ENCODE measurements around the gene XG. TPM values are rescaled to one million over a fixed set of nuclear protein-coding genes. Genes with fewer than 3 reads are reported as not detected.
"Not testable (repeated sequence)": the region's sequence is repeated elsewhere in the genome, so short reads cannot be mapped to it uniquely, and the experiment has no call there.

The XG gene
- total and polyA plus RNA-seq, 5 donors from 2014 or later, result not detected

DNA sequence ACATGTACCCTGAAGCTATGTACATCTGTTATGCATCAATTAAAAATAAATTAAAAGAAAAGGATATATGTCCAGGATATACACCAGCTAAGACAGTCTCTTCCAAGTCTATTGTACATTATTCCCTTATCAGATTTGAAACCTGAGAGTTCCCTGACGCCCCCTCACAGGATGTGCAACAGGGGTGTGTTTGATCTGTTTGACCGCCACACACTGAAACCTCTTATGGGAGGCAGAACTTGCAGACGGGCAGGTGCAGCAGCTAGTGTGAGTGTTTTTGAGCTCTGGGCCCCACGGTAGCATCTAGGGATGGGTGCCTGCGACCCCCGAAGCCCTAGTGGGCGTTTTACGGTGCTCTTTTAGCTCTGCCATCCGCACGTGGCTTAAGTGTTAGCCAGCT is 4.7 kb downstream of the XG start:
- ATAC-seq (ENCODE audit: low read depth in 2 of 2) (no peak), DNase-seq (no peak)
- no peak overlapping the region for H3K27ac ChIP-seq (ENCODE audit: insufficient read depth, low read length, poor library complexity, severe bottlenecking)
- H3K36me3 Mint-ChIP-seq, result no peaks in the 10 kb centered on the region
- peaks cover 0 to 5% (median 0%) of the 10 kb centered on the region in 4 donors for H3K4me1 Mint-ChIP-seq
- no peak overlapping the region for H3K4me3 ChIP-seq (ENCODE audit: low read depth, low read length)
- H3K9me3 Mint-ChIP-seq, result peaks cover 0 to 7% (median 0%) of the 10 kb centered on the region in 7 donors
- no peak overlapping the region for H3K27ac Mint-ChIP-seq
- H3K9me3 ChIP-seq (ENCODE audit: control insufficient read depth in 2 of 2, low read length in 2 of 2), result no peaks in the 10 kb centered on the region
- no peaks in the 10 kb centered on the region for H3K36me3 ChIP-seq (ENCODE audit: control insufficient read depth, insufficient read depth, low read length)
- no peaks in the 10 kb centered on the region for H3K27me3 Mint-ChIP-seq
- no peaks in the 10 kb centered on the region for H3K27me3 ChIP-seq (ENCODE audit: control insufficient read depth, insufficient read depth, low read length)
- no peak overlapping the region for H3K4me3 Mint-ChIP-seq
- H3K4me1 ChIP-seq (ENCODE audit: control insufficient read depth, insufficient read depth, low read length, poor library complexity, severe bottlenecking), result no peaks in the 10 kb centered on the region

DNA sequence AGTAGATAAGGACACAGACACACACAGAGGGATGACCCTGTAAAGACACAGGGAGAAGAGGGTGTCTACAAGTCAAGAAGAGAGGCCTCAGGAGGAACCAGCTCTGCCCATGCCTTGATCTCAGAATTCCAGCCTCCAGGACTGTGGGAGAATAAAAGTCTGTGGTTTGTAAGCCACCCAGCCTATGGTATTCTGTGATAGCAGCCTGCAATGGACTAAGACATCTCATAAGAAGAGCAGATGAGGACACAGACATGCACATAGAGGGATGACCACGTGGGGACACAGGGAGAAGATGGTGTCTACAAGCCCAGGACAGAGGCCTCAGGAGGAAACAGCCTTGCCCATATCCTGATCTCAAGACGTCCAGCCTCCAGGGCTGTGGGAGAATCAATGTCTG is 9.4 kb downstream of the XG start:
- Mint-ChIP-seq H3K36me3 (no peaks in the 10 kb centered on the region), H3K27me3 (peaks cover 3% of the 10 kb centered on the region), H3K27ac (no peak overlapping the region), H3K4me1 (peaks cover 0 to 5% (median under 1%) of the 10 kb centered on the region in 4 donors), H3K9me3 (peaks cover 0 to 7% (median 0%) of the 10 kb centered on the region in 7 donors), H3K4me3 (no peak overlapping the region)
- no peak overlapping the region for H3K27ac ChIP-seq (ENCODE audit: insufficient read depth, low read length, poor library complexity, severe bottlenecking)
- no peaks in the 10 kb centered on the region for H3K36me3 ChIP-seq (ENCODE audit: control insufficient read depth, insufficient read depth, low read length)
- H3K27me3 ChIP-seq (ENCODE audit: control insufficient read depth, insufficient read depth, low read length), result no peaks in the 10 kb centered on the region
- ATAC-seq (ENCODE audit: low read depth in 2 of 2), result no peak
- H3K4me1 ChIP-seq (ENCODE audit: control insufficient read depth, insufficient read depth, low read length, poor library complexity, severe bottlenecking), result no peaks in the 10 kb centered on the region
- no peak for DNase-seq
- no peaks in the 10 kb centered on the region for H3K9me3 ChIP-seq (ENCODE audit: control insufficient read depth in 2 of 2, low read length in 2 of 2)
- H3K4me3 ChIP-seq (ENCODE audit: low read depth, low read length), result no peak overlapping the region

DNA sequence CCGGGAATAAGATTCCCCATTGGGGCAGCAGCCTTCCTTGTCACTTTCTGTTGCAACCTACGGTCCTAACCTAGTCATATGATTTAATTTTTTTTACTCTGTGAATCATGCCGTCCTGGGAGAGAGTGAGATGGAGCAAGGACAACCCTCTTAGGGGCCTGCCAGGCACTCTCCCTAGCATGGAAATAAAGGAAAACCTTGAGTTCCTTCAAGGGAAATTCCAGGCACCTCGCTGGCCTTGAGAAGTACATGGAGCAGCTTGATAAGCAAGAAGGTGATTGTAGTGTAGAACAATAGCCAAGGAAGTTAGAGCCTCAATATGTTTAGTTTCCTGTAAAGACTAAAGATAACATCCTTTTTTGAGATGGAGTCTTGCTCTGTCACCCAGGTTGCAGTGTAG is 10.8 kb downstream of the XG start:
- H3K36me3 ChIP-seq (ENCODE audit: control insufficient read depth, insufficient read depth, low read length); DNase-seq; ATAC-seq (ENCODE audit: low read depth in 2 of 2); H3K4me3 Mint-ChIP-seq; H3K36me3 Mint-ChIP-seq; H3K27me3 ChIP-seq (ENCODE audit: control insufficient read depth, insufficient read depth, low read length); H3K4me1 ChIP-seq (ENCODE audit: control insufficient read depth, insufficient read depth, low read length, poor library complexity, severe bottlenecking); H3K9me3 Mint-ChIP-seq; H3K27ac ChIP-seq (ENCODE audit: insufficient read depth, low read length, poor library complexity, severe bottlenecking); H3K4me3 ChIP-seq (ENCODE audit: low read depth, low read length); H3K27ac Mint-ChIP-seq; H3K27me3 Mint-ChIP-seq; H3K9me3 ChIP-seq (ENCODE audit: control insufficient read depth in 2 of 2, low read length in 2 of 2); H3K4me1 Mint-ChIP-seq: not testable (repeated sequence)

DNA sequence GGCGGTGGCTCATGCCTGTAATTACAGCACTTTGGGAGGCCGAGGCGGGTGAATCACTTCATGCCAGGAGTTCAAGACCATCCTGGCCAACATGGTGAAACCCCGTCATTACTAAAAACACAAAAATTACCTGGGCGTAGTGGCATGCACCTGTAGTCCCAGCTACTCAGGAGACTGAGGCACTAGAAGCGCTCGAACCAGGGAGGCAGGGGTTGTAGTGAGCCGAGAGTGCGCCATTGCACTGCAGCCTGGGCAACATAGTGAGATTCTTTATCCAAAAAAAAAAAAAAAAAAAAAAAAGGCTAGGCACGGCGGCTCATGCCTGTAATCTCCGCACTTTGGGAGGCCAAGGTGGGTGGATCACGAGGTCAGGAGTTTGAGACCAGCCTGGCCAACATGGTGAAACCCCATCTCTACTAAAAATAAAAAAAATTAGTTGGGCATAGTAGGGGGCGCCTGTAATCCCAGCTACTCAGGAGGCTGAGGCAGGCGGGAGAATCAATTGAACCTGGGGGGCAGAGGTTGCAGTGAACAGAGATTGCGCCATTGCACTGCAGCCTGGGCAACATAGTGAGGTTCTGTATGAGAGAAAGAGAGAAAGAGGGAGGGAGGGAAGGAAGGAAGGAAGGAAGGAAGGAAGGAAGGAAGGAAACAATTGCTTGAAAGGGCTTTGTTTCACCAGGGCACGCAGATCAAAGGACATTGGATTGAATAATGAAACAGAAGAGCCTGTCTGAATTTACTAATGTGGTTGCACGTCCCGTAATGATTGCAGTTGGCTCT is 13.1 kb downstream of the XG start:
- H3K4me1 ChIP-seq (ENCODE audit: control insufficient read depth, insufficient read depth, low read length, poor library complexity, severe bottlenecking); ATAC-seq (ENCODE audit: low read depth in 2 of 2); H3K4me1 Mint-ChIP-seq; H3K27me3 ChIP-seq (ENCODE audit: control insufficient read depth, insufficient read depth, low read length); H3K27ac Mint-ChIP-seq; H3K27me3 Mint-ChIP-seq; H3K27ac ChIP-seq (ENCODE audit: insufficient read depth, low read length, poor library complexity, severe bottlenecking); H3K36me3 Mint-ChIP-seq; H3K36me3 ChIP-seq (ENCODE audit: control insufficient read depth, insufficient read depth, low read length); H3K4me3 Mint-ChIP-seq; H3K9me3 Mint-ChIP-seq; H3K4me3 ChIP-seq (ENCODE audit: low read depth, low read length); H3K9me3 ChIP-seq (ENCODE audit: control insufficient read depth in 2 of 2, low read length in 2 of 2); DNase-seq: not testable (repeated sequence)

DNA sequence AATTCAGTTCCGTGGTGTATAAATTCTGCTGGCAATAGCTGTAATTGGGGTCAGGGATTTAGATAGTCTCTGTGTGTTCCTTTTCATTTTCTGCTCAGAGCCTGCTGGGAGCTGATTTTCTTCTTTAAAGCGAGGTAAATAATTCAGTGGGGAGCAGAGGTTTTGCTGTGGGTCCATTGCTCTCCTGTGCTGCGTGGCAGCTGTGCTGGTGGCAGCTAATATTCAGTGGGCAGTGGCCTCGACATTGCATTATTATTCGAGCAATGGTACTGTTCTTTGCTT is 13.7 kb downstream of the XG start:
- no peak for DNase-seq
- Histone ChIP-seq H3K36me3 (ENCODE audit: control insufficient read depth, insufficient read depth, low read length) (no peaks in the 10 kb centered on the region), H3K9me3 (ENCODE audit: control insufficient read depth in 2 of 2, low read length in 2 of 2) (no peaks in the 10 kb centered on the region), H3K4me3 (ENCODE audit: low read depth, low read length) (no peak overlapping the region), H3K27ac (ENCODE audit: insufficient read depth, low read length, poor library complexity, severe bottlenecking) (no peak overlapping the region), H3K27me3 (ENCODE audit: control insufficient read depth, insufficient read depth, low read length) (no peaks in the 10 kb centered on the region), H3K4me1 (ENCODE audit: control insufficient read depth, insufficient read depth, low read length, poor library complexity, severe bottlenecking) (no peaks in the 10 kb centered on the region)
- peaks cover 0 to 6% (median 0%) of the 10 kb centered on the region in 7 donors for H3K9me3 Mint-ChIP-seq
- peaks cover 8% of the 10 kb centered on the region for H3K27me3 Mint-ChIP-seq
- H3K36me3 Mint-ChIP-seq, result no peaks in the 10 kb centered on the region
- H3K27ac Mint-ChIP-seq, result no peak overlapping the region
- no peak overlapping the region for H3K4me3 Mint-ChIP-seq
- peaks cover 0 to 2% (median 0%) of the 10 kb centered on the region in 4 donors for H3K4me1 Mint-ChIP-seq
- no peak for ATAC-seq (ENCODE audit: low read depth in 2 of 2)

DNA sequence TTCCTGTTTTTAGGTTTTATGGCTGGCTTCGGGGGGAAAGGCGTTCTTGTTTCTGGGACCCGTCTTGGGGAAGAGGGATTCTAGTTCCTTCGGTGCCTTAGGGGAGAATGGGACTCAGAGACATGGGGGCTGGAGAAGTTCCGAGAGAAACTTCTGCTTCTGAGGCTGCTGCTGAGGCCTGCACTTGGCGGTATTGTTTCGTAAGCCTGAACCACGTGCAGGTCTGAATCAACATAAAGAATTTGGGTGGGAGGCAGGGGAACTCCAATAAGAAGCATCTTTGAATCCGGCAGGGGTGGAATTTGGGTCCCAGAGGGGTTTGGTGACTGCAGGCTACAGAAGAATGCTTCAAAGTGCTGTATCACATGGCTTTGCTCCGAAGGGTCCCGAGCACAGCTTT is 15.1 kb downstream of the XG start:
- no peak for DNase-seq
- no peaks in the 10 kb centered on the region for H3K27me3 ChIP-seq (ENCODE audit: control insufficient read depth, insufficient read depth, low read length)
- no peak for ATAC-seq (ENCODE audit: low read depth in 2 of 2)
- H3K4me3 Mint-ChIP-seq, result no peak overlapping the region
- H3K27ac ChIP-seq (ENCODE audit: insufficient read depth, low read length, poor library complexity, severe bottlenecking), result no peak overlapping the region
- peaks cover 0 to 3% (median 0%) of the 10 kb centered on the region in 7 donors for H3K9me3 Mint-ChIP-seq
- no peak overlapping the region for H3K4me3 ChIP-seq (ENCODE audit: low read depth, low read length)
- peaks cover 8% of the 10 kb centered on the region for H3K27me3 Mint-ChIP-seq
- no peak overlapping the region for H3K27ac Mint-ChIP-seq
- no peaks in the 10 kb centered on the region for H3K9me3 ChIP-seq (ENCODE audit: control insufficient read depth in 2 of 2, low read length in 2 of 2)
- no peaks in the 10 kb centered on the region for H3K36me3 ChIP-seq (ENCODE audit: control insufficient read depth, insufficient read depth, low read length)
- H3K36me3 Mint-ChIP-seq, result no peaks in the 10 kb centered on the region
- H3K4me1 Mint-ChIP-seq, result peaks cover 0 to 2% (median 0%) of the 10 kb centered on the region in 4 donors
- H3K4me1 ChIP-seq (ENCODE audit: control insufficient read depth, insufficient read depth, low read length, poor library complexity, severe bottlenecking), result no peaks in the 10 kb centered on the region

DNA sequence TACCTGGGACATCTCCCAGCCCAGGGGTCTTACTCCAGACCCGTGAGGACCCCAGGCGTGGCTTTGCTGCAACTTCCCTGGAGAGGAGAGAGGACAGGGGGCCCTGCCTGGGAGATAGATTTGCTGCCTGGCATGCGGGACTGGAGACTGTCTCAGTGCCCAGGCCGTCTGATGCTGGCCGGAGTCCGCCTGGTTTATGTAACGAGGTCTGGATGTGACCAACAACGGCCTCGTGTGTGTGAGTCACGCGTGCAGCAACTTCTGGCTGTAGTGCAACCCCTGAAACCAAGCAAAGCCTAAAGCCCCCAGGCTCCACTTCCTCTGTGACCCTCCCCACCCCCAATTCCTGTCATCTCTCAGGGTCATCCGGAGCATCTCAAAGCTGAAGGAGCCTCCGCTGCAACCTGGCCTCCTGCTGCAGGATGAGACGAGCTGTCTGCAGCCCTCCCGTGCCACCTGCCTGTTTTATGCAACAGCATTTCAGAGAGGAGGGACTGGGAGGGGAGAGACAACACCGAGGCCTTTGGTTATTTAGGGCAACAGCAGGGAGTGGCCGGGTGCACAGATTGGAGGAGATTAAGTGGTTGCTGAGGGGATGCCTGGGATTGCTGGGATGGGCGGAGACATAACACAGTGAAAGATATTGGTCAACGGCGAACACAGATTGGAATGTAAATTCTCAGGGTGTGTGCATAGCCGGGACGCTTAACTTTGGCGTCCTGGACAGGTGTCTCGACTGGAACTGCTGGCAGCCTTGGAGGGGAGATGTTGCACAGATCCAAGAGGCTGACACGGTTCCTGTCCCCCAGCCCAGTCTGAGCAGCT is 16.0 kb downstream of the XG start:
- no peak for ATAC-seq (ENCODE audit: low read depth in 2 of 2)
- H3K27me3 Mint-ChIP-seq, result peaks cover 8% of the 10 kb centered on the region
- H3K27me3 ChIP-seq (ENCODE audit: control insufficient read depth, insufficient read depth, low read length), result no peaks in the 10 kb centered on the region
- DNase-seq, result no peak
- H3K4me3 ChIP-seq (ENCODE audit: low read depth, low read length), result no peak overlapping the region
- H3K27ac ChIP-seq (ENCODE audit: insufficient read depth, low read length, poor library complexity, severe bottlenecking), result no peak overlapping the region
- H3K9me3 ChIP-seq (ENCODE audit: control insufficient read depth in 2 of 2, low read length in 2 of 2), result no peaks in the 10 kb centered on the region
- H3K4me1 Mint-ChIP-seq, result peaks cover 0 to 2% (median 0%) of the 10 kb centered on the region in 4 donors
- H3K36me3 Mint-ChIP-seq, result no peaks in the 10 kb centered on the region
- H3K36me3 ChIP-seq (ENCODE audit: control insufficient read depth, insufficient read depth, low read length), result no peaks in the 10 kb centered on the region
- H3K4me1 ChIP-seq (ENCODE audit: control insufficient read depth, insufficient read depth, low read length, poor library complexity, severe bottlenecking), result no peaks in the 10 kb centered on the region
- no peak overlapping the region for H3K4me3 Mint-ChIP-seq
- H3K27ac Mint-ChIP-seq, result no peak overlapping the region
- peaks cover 0 to 3% (median 0%) of the 10 kb centered on the region in 7 donors for H3K9me3 Mint-ChIP-seq

Measured in CD4-positive, CD25-positive, alpha-beta regulatory T cell (primary cell).